Neural progenitor cell (in vitro differentiated cells): Measurements from ENCODE around the gene DNER. TPM values are rescaled to one million over a fixed set of nuclear protein-coding genes. Genes with fewer than 3 reads are reported as not detected.
A peak's percentile ranks its signal among the peaks of the same experiment; 100 is the strongest.

Experiments
- DNase-seq: peaks from one replicate; pipeline ENCODE4 v3.0.0-alpha.2; 2016; ENCODE audit warnings: low spot score
- H2AFZ ChIP-seq: fragments of 200-600 bp; sonication (generic); replicated peaks from 2 replicates; pipeline ENCODE4 v1.6.1; 2016; ENCODE audit warnings: antibody characterized with exemption
- H3F3A ChIP-seq: fragments of 200-600 bp; sonication (generic); 2 replicates; pipeline ENCODE4 v1.6.1; 2016; ENCODE audit warnings: antibody characterized with exemption, low read depth
- H3K27ac ChIP-seq: fragments of 200-600 bp; sonication (generic); 2 replicates; pipeline ENCODE4 v1.5.1; 2016; ENCODE audit warnings: mild to moderate bottlenecking
- H3K27me3 ChIP-seq: fragments of 200-600 bp; sonication (generic); 2 replicates; pipeline ENCODE4 v1.6.1; 2016; ENCODE audit warnings: mild to moderate bottlenecking, moderate library complexity
- H3K36me3 ChIP-seq: fragments of 200-600 bp; sonication (generic); 2 replicates; pipeline ENCODE4 v1.5.1; 2016
- H3K4me1 ChIP-seq: fragments of 200-600 bp; sonication (generic); 2 replicates; pipeline ENCODE4 v1.6.1; 2016; ENCODE audit warnings: mixed run types
- H3K4me2 ChIP-seq: fragments of 200-600 bp; sonication (generic); 2 replicates; pipeline ENCODE4 v1.6.1; 2016
- H3K4me3 ChIP-seq: fragments of 200-600 bp; sonication (generic); 2 replicates; pipeline ENCODE4 v1.5.1; 2016
- H3K79me2 ChIP-seq: fragments of 200-600 bp; sonication (generic); 2 replicates; pipeline ENCODE4 v1.6.1; 2016; ENCODE audit warnings: low read depth
- H3K9ac ChIP-seq: fragments of 200-600 bp; sonication (generic); 2 replicates; pipeline ENCODE4 v1.6.1; 2016
- H3K9me3 ChIP-seq: fragments of 200-600 bp; sonication (generic); 2 replicates; pipeline ENCODE4 v1.5.1; 2016; ENCODE audit warnings: low read depth
- H4K20me1 ChIP-seq: fragments of 200-600 bp; sonication (generic); 2 replicates; pipeline ENCODE4 v1.6.1; 2016; ENCODE audit warnings: low read depth
- H3K27ac Mint-ChIP-seq: 3 replicates; pipeline ENCODE4 v1.8.0; 2021; ENCODE audit warnings: mixed read lengths
- H3K27me3 Mint-ChIP-seq: 2 replicates; pipeline ENCODE4 v1.8.0; 2022; ENCODE audit warnings: low read depth, mild to moderate bottlenecking, inconsistent platforms, moderate library complexity, mixed read lengths; ENCODE audit not compliant: insufficient read depth
- H3K36me3 Mint-ChIP-seq: 3 replicates; pipeline ENCODE4 v1.8.0; 2021; ENCODE audit warnings: mixed read lengths
- H3K4me1 Mint-ChIP-seq: 3 replicates; pipeline ENCODE4 v1.8.0; 2021; ENCODE audit warnings: mixed read lengths
- H3K4me3 Mint-ChIP-seq: 3 replicates; pipeline ENCODE4 v1.8.0; 2021; ENCODE audit warnings: mild to moderate bottlenecking, moderate library complexity, mixed read lengths
- H3K9me3 Mint-ChIP-seq: 3 replicates; pipeline ENCODE4 v1.8.0; 2020; ENCODE audit warnings: mixed read lengths
- CTCF ChIP-seq: fragments of 200-600 bp; sonication (generic); IDR thresholded peaks from 2 replicates; pipeline ENCODE4 v1.5.1; 2017; ENCODE audit warnings: antibody characterized with exemption, mild to moderate bottlenecking
- EZH2 ChIP-seq: fragments of 200-600 bp; sonication (generic); IDR thresholded peaks from 2 replicates; pipeline ENCODE4 v1.6.1; 2017; ENCODE audit warnings: antibody characterized with exemption, mild to moderate bottlenecking, moderate library complexity
- EZH2phosphoT487 ChIP-seq: fragments of 200-600 bp; sonication (generic); IDR thresholded peaks from 2 replicates; pipeline ENCODE4 v1.6.1; 2017; ENCODE audit warnings: antibody characterized with exemption
- total RNA-seq: library from RNA; depleted of rRNA; stranded (reverse); fragments of >200 nt; gene quantifications from 2 replicates; pipeline ENCODE4 v1.2.3, GENCODE V29; 2015; ENCODE audit warnings: low replicate concordance

The DNER gene
- total RNA-seq, 1 donor from 2014 or later = 0.97 TPM

DNA sequence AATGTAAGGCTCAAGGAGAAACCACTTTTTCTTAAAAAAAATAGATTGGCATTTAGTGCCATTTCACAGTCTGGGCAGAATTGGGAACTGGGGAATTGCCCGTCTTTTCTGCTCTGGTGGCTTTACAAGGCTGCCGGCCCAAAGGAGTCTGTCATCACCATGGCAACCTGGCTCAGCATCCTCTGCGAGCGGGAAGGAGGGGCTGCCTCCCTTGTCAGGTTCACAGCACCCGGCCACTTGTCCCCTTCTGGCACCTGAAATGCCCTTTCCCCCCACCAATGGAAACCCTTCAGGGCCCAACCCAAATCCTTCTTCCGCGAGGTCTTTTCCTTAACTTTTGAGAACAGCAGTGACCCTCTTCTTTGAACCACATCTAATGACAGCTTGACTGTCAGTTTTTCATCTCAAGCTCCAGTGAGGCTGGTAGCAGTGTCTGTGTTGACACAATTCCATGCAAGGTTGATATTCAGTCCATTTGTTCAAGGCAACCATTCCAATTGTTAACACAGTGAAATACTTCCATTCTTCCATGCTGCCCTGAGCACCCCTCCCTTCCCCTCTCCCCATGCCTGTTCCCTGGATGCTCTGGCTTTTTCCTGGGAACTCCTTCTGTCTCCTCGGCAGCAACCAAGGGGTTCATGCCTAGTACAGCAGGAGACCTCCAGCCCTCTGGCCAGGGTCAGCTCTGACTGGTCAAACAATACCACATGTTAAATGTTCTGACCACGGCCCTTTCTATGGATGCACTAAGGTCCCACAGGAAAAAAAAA is 79.6 kb downstream of the DNER start:
- no peaks in the 10 kb centered on the region for H3K9me3 ChIP-seq
- Mint-ChIP-seq H3K4me1 (peaks cover 18% of the 10 kb centered on the region), H3K27me3 (no peaks in the 10 kb centered on the region), H3K27ac (no peak overlapping the region), H3K4me3 (no peak overlapping the region), H3K36me3 (no peaks in the 10 kb centered on the region), H3K9me3 (no peaks in the 10 kb centered on the region)
- no peaks in the 10 kb centered on the region for H4K20me1 ChIP-seq
- H3K27me3 ChIP-seq = no peaks in the 10 kb centered on the region
- no peak overlapping the region for H3K4me3 ChIP-seq
- no peaks in the 10 kb centered on the region for H3K36me3 ChIP-seq
- no peak overlapping the region for H2AFZ ChIP-seq
- H3K27ac ChIP-seq = no peak overlapping the region
- no peak overlapping the region for H3K4me2 ChIP-seq
- H3K4me1 ChIP-seq = no peaks in the 10 kb centered on the region
- H3K79me2 ChIP-seq = no peaks in the 10 kb centered on the region
- no peaks in the 10 kb centered on the region for H3F3A ChIP-seq
- TF ChIP-seq EZH2phosphoT487 (no peak), EZH2 (no peak), CTCF (no peak)
- H3K9ac ChIP-seq = no peak overlapping the region
- DNase-seq = peak; percentile 77

DNA sequence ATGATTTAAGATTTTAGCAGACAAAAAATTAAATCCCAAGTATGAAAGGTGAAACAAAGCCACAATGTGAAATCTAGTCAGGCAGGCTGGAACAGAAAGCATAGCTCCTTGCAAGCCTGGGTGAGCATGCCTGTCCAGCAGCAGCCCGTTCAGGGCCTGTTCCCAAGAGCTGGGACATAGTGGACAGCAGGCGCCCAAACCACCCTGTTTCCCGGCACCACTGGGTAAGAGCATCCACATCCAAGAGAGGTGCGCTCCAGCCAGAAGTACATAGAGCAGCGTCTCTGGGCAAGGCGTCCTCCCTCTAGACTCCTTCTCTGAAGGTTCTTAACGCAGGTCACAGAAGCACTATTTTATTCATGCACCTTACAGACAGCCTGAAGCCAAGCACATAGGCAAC is 80.8 kb downstream of the DNER start:
- Histone ChIP-seq H3K4me2 (no peak overlapping the region), H3K9me3 (no peaks in the 10 kb centered on the region), H3K4me3 (no peak overlapping the region), H3K36me3 (no peaks in the 10 kb centered on the region), H3K27ac (no peak overlapping the region), H3F3A (no peaks in the 10 kb centered on the region), H3K79me2 (no peaks in the 10 kb centered on the region), H2AFZ (no peak overlapping the region), H3K4me1 (no peaks in the 10 kb centered on the region), H3K9ac (no peak overlapping the region), H4K20me1 (no peaks in the 10 kb centered on the region), H3K27me3 (no peaks in the 10 kb centered on the region)
- Mint-ChIP-seq H3K36me3 (no peaks in the 10 kb centered on the region), H3K27me3 (no peaks in the 10 kb centered on the region), H3K27ac (no peak overlapping the region), H3K4me3 (no peak overlapping the region), H3K9me3 (no peaks in the 10 kb centered on the region), H3K4me1 (peaks cover 18% of the 10 kb centered on the region)
- DNase-seq = no peak
- TF ChIP-seq CTCF (no peak), EZH2phosphoT487 (no peak), EZH2 (no peak)

GRCh38 chr2:229629039-229629438 is 85.3 kb downstream of the DNER start:
- Histone ChIP-seq H3K4me1 (no peaks in the 10 kb centered on the region), H2AFZ (no peak overlapping the region), H3K27me3 (no peaks in the 10 kb centered on the region), H3F3A (no peaks in the 10 kb centered on the region), H3K9me3 (no peaks in the 10 kb centered on the region), H3K79me2 (no peaks in the 10 kb centered on the region), H3K4me3 (no peak overlapping the region), H3K27ac (no peak overlapping the region), H3K36me3 (no peaks in the 10 kb centered on the region), H3K4me2 (no peak overlapping the region), H3K9ac (no peak overlapping the region), H4K20me1 (no peaks in the 10 kb centered on the region)
- TF ChIP-seq EZH2phosphoT487 = no peak
- TF ChIP-seq CTCF = no peak
- TF ChIP-seq EZH2 = no peak
- DNase-seq = no peak
- H3K9me3 Mint-ChIP-seq = no peaks in the 10 kb centered on the region
- H3K4me1 Mint-ChIP-seq = peaks cover 5% of the 10 kb centered on the region
- no peak overlapping the region for H3K27ac Mint-ChIP-seq
- H3K4me3 Mint-ChIP-seq = no peak overlapping the region
- H3K27me3 Mint-ChIP-seq = no peaks in the 10 kb centered on the region
- no peaks in the 10 kb centered on the region for H3K36me3 Mint-ChIP-seq
